Endothelial cell of umbilical vein (primary cell): ENCODE results near the gene PIK3R4.

Experiments used
- CTCF ChIP-seq, 2 donors: IDR thresholded peaks; 1 replicate in 1 of 2; 2 replicates in 1 of 2; pipeline ENCODE4 v1.5.1; 2011; ENCODE audit warnings: low read length in 2 of 2, mild to moderate bottlenecking in 2 of 2, moderate library complexity in 2 of 2, control low read depth in 1 of 2, inconsistent platforms in 1 of 2, low read depth in 1 of 2; ENCODE audit not compliant: insufficient read depth in 1 of 2; ENCODE audit errors: extremely low read depth in 1 of 2
- EZH2 ChIP-seq: IDR thresholded peaks from 2 replicates; pipeline ENCODE4 v1.6.1; 2012; ENCODE audit warnings: borderline replicate concordance, low read depth, mild to moderate bottlenecking, moderate library complexity, low read length, inconsistent platforms; ENCODE audit not compliant: severe bottlenecking
- FOS ChIP-seq: IDR thresholded peaks from 2 replicates; pipeline ENCODE4 v1.6.1; 2011; ENCODE audit warnings: mild to moderate bottlenecking, low read length, moderate library complexity, borderline replicate concordance; ENCODE audit not compliant: insufficient read depth
- GATA2 ChIP-seq: IDR thresholded peaks from 2 replicates; pipeline ENCODE4 v1.7.0; 2011; ENCODE audit warnings: low read depth, mild to moderate bottlenecking, moderate library complexity, mixed read lengths, low read length; ENCODE audit not compliant: insufficient read length, insufficient read depth
- MAX ChIP-seq: IDR thresholded peaks from 2 replicates; pipeline ENCODE4 v1.6.1; 2011; ENCODE audit not compliant: insufficient read depth, insufficient read length
- POLR2A ChIP-seq: IDR thresholded peaks from 2 replicates; pipeline ENCODE4 v1.6.1; 2012; ENCODE audit warnings: low read depth, mild to moderate bottlenecking, control low read depth, low read length
- POLR2AphosphoS5 ChIP-seq: IDR thresholded peaks from 2 replicates; pipeline ENCODE4 v1.6.1; 2012; ENCODE audit warnings: low read depth, mild to moderate bottlenecking, control low read depth, low read length, moderate library complexity; ENCODE audit not compliant: insufficient read depth

GRCh38 chr3:130786306-130786705 is 39.7 kb upstream of the PIK3R4 start:
- no peak for TF ChIP-seq CTCF (IDR thresholded peaks at IDR 0.05; ENCODE audit: extremely low read depth in 1 of 2, insufficient read depth in 1 of 2, low read depth in 1 of 2, low read length in 2 of 2)
- TF ChIP-seq POLR2AphosphoS5, result no peak
- TF ChIP-seq MAX, result no peak
- TF ChIP-seq POLR2A, result no peak
- no peak for TF ChIP-seq EZH2
- TF ChIP-seq GATA2, result no peak
- TF ChIP-seq FOS, result no peak
